GM18502 (cell line): Measurements from ENCODE around the gene ADGRG7.
"Not testable (repeated sequence)": the region's sequence is repeated elsewhere in the genome, so short reads cannot be mapped to it uniquely, and the experiment has no call there.

Experiments used
- ATAC-seq: cut with Tn5 transposase; IDR thresholded peaks from one replicate; pipeline ENCODE4 v1.9.1; 2021; ENCODE audit warnings: mild to moderate bottlenecking; ENCODE audit not compliant: unreplicated experiment, poor library complexity

ADGRG7 gene, protein sequence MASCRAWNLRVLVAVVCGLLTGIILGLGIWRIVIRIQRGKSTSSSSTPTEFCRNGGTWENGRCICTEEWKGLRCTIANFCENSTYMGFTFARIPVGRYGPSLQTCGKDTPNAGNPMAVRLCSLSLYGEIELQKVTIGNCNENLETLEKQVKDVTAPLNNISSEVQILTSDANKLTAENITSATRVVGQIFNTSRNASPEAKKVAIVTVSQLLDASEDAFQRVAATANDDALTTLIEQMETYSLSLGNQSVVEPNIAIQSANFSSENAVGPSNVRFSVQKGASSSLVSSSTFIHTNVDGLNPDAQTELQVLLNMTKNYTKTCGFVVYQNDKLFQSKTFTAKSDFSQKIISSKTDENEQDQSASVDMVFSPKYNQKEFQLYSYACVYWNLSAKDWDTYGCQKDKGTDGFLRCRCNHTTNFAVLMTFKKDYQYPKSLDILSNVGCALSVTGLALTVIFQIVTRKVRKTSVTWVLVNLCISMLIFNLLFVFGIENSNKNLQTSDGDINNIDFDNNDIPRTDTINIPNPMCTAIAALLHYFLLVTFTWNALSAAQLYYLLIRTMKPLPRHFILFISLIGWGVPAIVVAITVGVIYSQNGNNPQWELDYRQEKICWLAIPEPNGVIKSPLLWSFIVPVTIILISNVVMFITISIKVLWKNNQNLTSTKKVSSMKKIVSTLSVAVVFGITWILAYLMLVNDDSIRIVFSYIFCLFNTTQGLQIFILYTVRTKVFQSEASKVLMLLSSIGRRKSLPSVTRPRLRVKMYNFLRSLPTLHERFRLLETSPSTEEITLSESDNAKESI

DNA sequence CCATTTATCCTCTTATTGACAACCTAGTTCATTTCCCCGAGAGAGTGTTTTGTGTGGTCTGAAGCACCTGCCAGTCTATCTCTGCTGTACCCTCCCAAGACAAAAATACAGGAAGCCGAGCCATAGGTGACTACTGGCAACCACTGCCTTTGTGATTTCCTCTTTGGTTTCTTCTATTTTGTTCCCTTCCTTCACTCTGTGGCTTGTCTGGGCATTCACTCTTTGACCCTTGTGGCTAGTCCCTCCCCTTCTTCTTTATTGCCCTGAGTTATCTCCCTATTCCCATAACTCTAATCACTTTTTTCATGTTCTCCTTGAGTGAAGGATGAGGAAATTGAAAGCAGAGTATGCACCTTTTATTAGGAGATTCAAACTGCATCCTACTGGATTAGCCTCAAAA, at the start of gene ADGRG7:
ADGRG7 (plus strand) TSS at position 297 of the 400 bp plus-strand sequence. CDS start 256 bp downstream, outside the sequence.
- ATAC-seq: no peak

DNA sequence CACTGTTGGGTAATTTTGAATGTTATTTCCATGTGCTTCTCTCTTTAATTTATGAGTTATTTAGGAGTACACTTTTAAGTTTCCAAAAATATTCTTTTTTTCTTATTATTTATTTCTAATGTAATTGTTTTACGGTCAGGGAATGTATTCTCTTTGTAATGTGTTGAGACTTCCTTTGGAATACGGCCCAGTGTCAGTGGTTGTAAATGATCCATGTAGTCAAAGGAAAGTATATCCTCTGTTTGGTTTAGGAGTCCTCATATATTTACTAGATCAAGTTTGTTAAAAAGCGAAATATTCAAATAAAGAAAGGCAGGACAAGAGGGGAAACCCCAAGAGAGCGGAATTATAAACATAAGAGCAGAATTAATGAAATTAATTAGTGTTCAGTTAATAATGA, 49.0 kb upstream of the ADGRG7 start:
- ATAC-seq: no peak

DNA sequence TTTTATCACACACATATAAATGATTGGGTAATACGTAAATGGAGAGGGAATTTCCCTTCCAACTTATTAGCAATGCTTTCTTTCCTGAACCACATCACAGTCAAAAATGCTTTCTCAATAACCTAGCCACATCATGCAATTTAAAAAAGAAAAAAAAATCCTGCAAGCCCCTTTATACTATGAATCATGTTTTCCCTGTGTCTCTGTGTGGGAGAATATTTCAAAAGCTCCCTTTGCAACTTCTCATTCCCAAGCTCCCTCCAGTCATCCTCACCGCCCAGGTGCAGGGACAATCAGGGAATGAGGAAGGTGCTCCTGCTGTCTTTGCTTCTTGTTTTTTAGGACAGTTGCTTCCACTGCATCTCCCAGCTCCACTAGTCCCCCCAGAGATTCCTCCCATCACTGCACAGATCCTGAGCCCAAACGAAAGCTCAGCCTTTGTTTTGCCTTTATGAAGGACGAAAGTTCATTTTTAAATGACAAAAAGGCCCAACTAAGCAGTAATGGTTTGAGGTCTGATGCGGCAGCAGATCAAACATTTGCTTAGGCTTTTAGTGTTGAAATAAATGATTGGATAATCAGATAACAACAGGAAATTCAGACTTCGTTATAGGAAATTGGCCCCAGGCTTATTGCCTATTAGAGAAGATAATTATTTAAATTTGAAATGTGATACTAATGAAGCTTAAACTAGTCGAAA, 47.8 kb upstream of the ADGRG7 start:
- ATAC-seq: no peak

DNA sequence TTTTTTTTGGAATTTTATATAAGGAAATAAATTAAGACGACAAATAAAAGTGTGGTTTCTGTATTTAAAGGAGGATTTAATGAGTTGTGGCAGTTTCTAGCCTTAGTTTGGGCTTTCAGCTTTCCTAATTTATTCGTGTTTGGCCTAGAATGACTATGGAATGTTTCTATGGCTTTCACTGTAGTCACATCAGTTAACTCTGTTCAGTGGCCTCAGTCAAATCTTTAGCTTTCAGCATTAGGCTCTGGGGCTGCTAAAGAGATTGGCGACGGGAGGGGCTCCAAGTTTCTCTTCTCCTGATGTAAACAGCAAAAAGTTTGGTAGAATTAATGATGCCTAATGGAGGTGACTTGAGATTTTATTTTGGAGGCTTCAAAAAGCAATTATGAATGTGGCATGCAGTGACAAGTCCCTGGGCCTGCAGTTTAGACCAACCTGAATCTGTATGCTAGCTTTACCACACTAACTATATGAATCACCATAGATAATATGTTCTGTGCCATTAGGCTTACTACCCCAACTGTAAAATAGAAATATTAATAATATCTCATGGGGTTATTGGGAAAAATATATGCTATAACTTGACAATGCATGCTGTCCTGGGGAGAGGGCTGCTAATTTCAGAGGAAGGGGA, 47.1 kb upstream of the ADGRG7 start:
- ATAC-seq: no peak

DNA sequence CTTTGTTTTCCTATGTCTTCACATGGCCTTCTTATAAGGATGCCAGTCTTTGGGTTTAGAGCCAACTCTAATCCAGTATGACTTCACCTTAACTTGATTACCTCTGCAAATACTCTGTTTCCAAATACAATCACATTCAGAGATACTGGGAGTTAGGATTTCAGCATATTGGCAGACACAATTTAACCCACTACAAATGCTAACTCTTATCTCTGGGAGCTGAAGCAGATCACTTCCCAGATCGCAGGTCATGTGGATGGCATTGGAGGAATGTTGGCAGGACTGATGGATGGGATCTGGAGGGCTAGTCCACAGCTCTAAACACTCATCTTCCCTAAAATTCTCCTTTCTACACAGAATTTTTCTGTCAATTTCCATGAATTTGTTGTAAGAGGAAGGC, 46.2 kb upstream of the ADGRG7 start:
- no peak for ATAC-seq

DNA sequence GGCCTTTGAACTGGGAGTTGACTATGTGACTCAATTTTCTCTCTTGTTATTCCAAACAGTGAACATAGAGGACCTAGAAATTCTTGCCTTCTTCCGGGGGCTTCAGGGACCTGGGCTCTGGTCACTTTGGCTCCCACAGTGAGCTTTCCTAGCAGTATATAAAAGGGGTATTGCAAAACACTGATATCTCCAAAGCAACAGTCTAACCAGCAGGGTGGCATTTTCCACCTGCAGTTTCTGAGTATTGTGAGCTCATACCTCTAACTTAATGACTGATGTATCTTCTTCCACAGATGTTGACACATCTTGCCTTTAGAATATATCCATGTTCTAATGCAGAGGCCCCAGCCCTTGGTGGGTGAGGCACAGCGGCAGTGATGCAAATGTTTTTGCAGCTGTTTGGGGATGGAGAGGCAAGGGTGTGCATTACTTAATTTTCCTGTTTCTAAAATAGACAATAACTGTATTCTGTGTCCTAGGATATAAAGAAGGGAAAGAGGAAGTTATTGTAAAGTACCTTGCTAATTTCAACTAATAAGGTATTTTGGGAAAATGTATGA, 45.7 kb upstream of the ADGRG7 start:
- ATAC-seq: no peak

DNA sequence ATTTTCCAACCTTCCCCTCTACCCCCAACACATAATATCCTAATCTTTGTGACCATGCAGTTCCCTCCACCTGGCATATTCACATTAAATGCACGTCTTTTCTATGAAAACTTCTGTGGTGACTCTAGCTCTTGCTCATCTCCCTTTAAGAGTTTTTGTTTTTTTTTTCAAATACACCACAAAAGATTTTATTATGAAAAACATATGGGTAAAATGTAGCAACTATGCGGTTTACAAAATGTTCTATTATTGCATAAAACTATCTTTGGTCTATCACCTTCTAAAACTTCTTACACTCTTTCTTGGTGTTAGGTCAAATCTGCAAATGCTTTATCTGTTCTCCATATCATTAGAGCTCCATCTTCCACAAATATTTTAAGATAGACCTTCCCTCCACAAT, 38.6 kb upstream of the ADGRG7 start:
- ATAC-seq: no peak

DNA sequence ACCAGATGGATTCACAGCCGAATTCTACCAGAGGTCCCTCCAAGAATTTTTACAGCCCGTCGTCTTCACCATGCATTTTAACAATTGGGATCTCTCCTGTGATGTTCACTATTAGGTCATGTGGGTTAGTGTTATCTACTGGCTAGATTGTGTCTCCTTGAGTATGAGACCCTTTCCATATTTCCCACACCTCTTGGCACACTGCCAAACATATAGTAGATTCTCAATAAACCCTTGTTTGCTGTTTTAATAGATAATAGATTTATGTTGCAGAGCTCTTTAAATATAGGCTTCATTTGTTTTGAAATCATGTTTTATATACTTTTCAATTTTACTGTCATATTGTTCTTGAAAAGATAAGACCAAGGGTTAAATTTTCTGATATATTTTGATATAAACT, 34.9 kb upstream of the ADGRG7 start:
- no peak for ATAC-seq

DNA sequence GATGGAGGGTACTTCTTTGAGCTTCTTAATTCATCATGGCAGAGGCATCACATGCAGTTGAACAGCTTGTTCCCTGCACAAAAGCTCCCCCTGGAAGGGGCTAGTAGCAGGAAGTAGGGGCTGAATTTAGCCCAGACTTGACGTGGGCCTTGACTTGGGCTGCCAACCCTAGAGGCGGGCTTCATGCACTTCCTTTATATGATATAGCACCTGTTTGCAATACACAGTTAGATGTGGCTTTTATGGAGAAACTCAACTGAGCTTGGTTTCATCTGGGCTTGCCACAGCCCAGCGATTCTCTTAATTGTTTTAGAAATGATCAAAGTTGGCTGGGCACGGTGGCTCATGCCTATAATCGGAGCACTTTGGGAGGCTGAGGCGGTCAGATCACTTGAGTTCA, 33.7 kb upstream of the ADGRG7 start:
- ATAC-seq: no peak

DNA sequence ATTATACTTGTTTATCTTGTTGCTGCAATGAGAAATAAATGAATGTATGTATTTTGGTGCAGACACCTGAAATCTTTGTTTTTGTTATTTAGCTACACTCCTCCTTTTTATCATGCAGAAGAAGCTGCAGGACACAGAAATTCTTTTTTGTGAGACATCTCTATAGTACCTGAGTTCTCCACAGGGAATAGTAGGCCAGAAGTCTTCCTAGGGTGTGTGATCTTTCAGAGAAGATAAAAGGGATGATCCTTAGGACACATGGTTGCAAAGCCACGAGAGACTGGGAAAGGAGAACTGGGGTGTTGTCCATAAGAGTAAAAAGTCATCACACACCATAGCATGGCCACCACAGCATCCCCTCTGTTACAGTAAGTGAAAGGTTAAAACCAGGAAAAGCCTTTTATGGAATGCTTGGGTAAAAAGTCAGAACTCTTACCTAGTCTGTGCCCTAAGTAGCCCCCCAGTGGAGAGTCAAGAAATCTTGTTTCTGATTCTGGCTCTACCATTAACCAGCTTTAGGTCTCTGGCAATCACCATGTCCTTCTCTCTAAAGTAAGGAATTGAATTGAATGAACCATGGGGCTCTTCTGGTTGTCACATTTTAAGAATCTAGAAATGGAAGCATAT, 31.9 kb upstream of the ADGRG7 start:
- no peak for ATAC-seq

DNA sequence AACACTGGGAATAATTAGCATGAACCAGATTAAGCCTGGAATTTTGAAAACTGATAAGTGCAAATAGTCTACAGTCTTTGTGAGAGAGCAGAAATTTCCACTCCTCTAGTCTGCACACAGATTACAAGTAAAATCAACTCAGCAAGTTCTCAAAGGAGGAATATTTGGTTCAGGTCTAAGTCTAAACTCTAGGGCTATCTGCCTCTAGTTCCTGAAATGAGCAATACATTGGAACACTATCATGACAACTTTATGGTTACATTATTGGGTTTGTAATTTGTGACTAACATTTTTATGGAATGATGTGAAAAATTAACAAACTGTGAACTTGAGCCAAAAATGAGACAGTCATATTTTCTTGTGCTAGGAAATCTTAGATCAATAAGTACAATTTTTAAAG, 30.8 kb upstream of the ADGRG7 start:
- no peak for ATAC-seq

DNA sequence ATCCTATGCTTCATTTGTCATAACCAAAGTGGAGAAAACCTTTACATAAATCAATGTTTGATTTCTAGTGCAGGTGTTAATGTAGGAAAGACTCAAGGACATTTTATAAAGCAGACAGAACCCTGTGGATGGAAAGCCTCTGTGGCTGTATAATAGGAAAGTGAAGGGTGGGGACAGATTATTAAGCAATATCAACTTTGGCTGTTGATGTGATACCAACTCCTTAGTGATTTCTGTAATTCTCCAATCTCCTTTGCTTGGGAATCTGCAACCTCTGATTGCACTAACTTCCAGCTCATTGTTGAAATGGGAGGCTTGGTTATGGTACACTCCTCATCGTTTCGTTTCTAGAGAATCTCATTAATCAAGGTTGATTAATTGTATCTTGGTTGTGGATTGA, 29.3 kb upstream of the ADGRG7 start:
- no peak for ATAC-seq

DNA sequence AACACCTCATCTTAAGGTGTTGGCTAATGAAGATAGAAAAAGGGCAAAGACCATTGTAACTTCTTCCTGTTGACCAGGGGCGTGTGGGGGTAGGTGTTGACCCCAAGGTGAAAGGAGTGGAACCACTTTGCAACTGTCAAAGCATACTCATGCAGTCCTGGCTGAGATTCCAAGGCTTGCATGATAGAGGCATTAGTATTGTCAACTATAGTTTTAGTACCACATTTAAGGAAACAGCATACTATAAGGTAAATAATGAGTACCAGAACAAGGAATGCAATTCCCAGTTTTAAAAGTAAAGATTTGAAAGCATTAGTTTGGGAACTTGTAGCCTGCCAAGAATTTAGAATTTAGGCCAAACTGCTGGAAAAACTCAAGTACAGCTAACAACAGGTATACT, 27.8 kb upstream of the ADGRG7 start:
- no peak for ATAC-seq

DNA sequence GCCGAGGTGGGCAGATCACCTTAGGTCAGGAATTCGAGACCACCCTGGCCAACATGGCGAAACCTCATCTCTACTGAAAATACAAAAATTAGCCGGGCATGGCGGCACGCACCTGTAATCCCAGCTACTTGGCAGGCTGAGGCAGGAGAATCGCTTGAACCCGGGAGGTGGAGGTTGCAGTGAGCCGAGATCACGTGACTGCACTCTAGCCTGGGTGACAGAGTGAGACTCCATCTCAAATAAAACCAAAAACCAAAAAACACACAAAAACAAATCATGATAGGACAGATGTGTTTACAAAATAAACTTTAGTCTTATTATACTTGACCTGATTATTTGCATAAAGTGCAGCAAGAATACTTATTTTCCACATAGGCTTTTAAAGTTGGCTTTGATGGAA, 27.2 kb upstream of the ADGRG7 start:
- not testable (repeated sequence) for ATAC-seq

DNA sequence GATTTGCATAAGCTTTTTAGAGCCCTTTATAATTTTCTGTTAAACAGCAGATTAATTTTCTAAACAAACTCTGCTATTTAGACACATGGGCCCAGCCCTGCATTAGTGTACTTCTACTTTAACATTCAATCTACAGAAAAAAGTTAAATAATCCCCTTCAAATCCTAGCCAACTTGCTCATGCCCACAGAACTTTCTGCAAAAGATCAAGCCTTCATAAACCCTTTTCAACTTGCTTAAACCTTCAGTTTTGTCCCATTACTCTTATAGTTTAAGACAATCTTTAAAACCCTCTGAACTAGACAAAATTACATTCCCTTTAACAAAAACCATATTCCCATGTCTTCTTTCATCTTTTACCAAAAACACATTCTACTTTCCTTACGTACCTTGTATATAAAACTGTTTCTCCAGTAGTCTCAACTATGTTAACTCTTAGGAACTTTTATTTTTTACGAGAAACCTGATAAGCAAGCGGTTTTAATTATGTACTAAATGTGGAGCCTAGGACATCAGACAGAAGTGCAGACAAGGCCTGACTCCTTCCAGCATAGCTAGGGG, 25.2 kb upstream of the ADGRG7 start:
- no peak for ATAC-seq

DNA sequence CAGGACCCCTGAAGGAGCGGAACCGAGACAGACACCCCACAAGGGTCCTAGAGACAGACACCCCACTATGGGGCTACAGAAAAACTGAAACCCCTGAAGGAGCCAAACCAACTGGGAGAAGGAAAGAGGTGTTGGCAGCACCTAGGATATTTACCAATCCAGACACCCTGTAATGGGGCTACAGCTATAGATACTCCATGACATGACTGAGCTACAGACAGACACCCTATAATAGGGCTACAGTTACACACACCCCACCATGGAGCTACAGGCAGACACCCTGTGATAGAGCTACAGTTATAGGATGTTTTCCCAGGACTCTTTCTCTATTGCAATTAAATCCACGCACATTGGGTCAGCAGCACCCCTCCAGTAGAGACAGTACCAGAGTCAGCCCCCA, 22.6 kb upstream of the ADGRG7 start:
- no peak for ATAC-seq

DNA sequence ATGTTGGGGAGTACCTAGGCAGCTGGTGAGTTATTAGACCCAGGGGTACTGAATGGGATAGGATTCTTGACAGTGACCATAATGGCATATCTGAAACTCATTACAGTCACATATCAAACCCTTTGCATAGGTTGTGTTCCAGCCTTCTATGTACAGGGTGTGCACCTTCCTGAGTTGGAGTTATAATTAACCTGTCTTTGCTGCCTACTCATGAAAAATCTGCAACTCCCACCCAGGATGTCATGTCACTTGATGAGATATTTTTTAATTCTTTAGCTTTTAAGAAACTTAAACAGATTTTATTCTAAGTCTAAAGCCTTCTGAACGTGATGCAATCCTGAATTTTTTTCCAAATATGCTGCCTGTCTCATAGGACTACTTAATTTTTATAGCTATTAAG, 21.1 kb upstream of the ADGRG7 start:
- no peak for ATAC-seq

DNA sequence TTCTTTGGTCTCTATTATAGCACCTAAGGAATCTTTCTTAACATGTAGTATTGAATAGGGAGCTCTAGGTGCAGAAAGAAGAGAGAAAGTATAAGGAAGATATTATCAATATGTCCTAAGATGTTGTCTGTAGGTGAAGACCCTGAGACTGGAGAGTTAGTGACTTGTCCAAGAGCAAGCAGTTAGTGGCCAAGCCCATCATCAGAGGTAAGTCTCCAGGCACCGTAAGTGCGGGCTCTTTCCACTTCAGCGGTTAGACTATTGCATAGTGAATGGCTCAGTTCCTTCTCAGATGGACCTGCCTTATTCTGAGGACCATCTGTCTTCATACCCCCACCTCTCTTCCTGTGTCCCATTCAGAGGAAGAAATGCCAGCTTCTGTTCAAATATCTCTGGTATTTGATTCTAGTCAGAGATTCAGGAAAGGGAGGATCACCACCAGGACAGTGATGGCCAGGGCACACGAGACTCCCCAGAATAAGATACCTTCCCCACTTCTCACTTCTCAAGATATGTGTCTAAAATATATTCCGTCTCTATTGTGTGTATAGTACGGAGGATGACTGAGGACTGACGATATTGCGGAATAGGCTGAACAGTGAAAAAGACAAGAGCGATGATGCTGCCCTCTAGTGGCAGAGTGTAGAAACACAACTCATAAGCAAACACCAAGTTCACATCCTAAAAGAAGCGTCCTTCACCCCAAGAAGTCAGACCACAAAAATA, 19.1 kb upstream of the ADGRG7 start:
- ATAC-seq: peak; percentile 92

DNA sequence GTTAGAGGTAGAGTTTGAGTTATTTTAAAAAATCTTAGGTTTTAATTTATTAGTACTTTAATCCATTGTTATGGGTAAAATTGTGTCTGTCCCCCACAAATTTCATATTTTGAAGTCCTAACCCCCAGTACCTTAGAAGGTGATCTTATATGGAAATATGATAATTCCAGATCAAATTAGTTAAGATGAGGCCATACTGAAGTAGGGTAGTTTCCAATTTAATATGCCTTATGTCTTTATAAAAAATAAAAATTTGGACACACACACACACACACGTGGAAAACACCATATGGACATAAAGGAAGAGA, 18.6 kb upstream of the ADGRG7 start:
- no peak for ATAC-seq
